Tibial nerve (tissue), 4 donors: ENCODE data around the gene LTF. TPM values are rescaled to one million over a fixed set of nuclear protein-coding genes. Genes with fewer than 3 reads are reported as not detected.

Source experiments
- DNase-seq, 2 donors: peaks; one replicate each; pipeline ENCODE4 v3.0.0-alpha.2; 2019; ENCODE audit warnings: low spot score in 2 of 2
- H3K27ac ChIP-seq, 4 donors: fragments of 200-600 bp; sonication (generic) in 3 of 4; one replicate each; pipeline ENCODE4 v1.5.1; 2017 to 2019; ENCODE audit warnings: mild to moderate bottlenecking in 1 of 4
- H3K27me3 ChIP-seq, 2 donors: fragments of 200-600 bp; sonication (generic) in 1 of 2; one replicate each; pipeline versions ENCODE4 v1.5.1 to v1.6.0; 2017 to 2019
- H3K36me3 ChIP-seq, 3 donors: fragments of 200-600 bp; sonication (generic); one replicate each; pipeline ENCODE4 v1.5.1; 2018 to 2019
- H3K4me1 ChIP-seq, 4 donors: fragments of 200-600 bp; sonication (generic) in 3 of 4; one replicate each; pipeline ENCODE4 v1.5.1; 2017 to 2019
- H3K4me3 ChIP-seq, 4 donors: fragments of 200-600 bp; sonication (generic) in 3 of 4; one replicate each; pipeline ENCODE4 v1.5.1; 2017 to 2019; ENCODE audit warnings: mild to moderate bottlenecking in 1 of 4, moderate library complexity in 1 of 4
- H3K9me3 ChIP-seq, 4 donors: fragments of 200-600 bp; sonication (generic) in 3 of 4; one replicate each; pipeline ENCODE4 v1.5.1; 2017 to 2019
- EP300 ChIP-seq, 2 donors: sonication (generic); formaldehyde crosslinking; IDR thresholded peaks; one replicate each; pipeline ENCODE4 v1.6.1; 2017; ENCODE audit warnings: antibody characterized with exemption in 2 of 2, mild to moderate bottlenecking in 1 of 2
- POLR2A ChIP-seq, 2 donors: fragments of 450-650 bp; IDR thresholded peaks; one replicate each; pipeline ENCODE4 v1.6.1; 2017; ENCODE audit warnings: antibody characterized with exemption in 2 of 2, mild to moderate bottlenecking in 2 of 2, moderate library complexity in 2 of 2
- WGBS, 2 donors: methylation state at CpG; one replicate each; pipeline ENCODE4 v1.1.5; 2018; 5-methylcytosine and 5-hydroxymethylcytosine counted together
- total RNA-seq, 4 donors: library from RNA; depleted of rRNA; stranded (reverse); fragments of >200 nt; gene quantifications; one replicate each; pipeline ENCODE4 v1.1.0, GENCODE V29; 2016
- TF ChIP-seq, protein P1 (sequence below), 5 experiments: fragments of 200-600 bp in 3 of 5; fragments of 450-650 bp in 2 of 5; sonication (generic) in 3 of 5; IDR thresholded peaks; one replicate each; pipeline ENCODE4 v1.5.1; 2016 to 2019; ENCODE audit warnings: antibody characterized with exemption in 5 of 5, mild to moderate bottlenecking in 3 of 5, moderate library complexity in 2 of 5

The LTF gene
- total RNA-seq, result 1 to 10 TPM in 1 of 4 donors, under 1 TPM in 2, not detected in 1; 0.30 to 1.2 (median 0.42) TPM

DNA sequence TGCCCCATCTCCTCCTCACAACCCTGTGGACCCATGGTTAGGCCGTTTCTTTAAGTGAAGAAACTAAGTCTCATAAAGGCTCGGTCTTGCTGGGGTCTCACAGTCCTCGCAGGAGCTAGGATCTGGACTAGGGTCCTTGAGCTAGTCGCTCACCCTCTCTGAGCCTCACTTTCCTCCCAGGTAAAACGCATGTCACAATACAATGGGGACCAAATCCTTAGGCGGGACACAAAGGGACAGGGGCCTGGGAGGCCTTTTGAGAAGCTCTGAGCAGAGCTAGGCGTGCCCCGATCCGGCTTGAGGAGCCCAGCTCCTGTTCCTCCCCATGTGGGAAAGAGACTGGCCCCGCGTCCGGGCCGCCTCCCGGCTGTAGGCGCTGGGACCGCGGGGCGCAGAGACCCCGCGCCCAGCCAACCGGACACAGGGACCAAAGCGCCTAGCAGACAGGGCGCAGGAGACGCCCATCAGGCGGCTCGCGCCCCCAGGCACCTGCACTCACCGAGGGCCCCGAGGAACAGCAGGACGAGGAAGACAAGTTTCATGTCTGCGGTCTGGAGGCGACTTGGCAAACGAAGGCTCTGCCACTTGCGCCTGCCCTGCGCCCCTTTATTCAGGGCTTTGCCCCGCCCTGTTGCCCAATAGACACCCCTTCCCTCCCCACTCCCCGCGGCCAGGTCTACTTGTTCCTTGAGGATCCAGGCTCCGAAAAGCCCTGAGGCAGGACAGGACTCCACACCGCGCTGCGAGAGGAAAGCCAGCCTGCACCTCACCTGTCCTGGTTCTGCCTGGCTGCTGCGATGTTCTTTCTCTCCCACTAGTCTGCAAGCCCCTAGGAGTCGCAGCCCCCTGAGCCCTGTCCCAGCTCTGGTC is at the start of gene LTF:
LTF (minus strand) TSS at position 580 of the 870 bp plus-strand sequence; CDS start at position 542, 38 bp downstream.
- TF ChIP-seq EP300 (IDR thresholded peaks at IDR 0.05), result no peak
- TF ChIP-seq, protein P1, sequence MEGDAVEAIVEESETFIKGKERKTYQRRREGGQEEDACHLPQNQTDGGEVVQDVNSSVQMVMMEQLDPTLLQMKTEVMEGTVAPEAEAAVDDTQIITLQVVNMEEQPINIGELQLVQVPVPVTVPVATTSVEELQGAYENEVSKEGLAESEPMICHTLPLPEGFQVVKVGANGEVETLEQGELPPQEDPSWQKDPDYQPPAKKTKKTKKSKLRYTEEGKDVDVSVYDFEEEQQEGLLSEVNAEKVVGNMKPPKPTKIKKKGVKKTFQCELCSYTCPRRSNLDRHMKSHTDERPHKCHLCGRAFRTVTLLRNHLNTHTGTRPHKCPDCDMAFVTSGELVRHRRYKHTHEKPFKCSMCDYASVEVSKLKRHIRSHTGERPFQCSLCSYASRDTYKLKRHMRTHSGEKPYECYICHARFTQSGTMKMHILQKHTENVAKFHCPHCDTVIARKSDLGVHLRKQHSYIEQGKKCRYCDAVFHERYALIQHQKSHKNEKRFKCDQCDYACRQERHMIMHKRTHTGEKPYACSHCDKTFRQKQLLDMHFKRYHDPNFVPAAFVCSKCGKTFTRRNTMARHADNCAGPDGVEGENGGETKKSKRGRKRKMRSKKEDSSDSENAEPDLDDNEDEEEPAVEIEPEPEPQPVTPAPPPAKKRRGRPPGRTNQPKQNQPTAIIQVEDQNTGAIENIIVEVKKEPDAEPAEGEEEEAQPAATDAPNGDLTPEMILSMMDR (IDR thresholded peaks at IDR 0.05), result no peak
- no peak for TF ChIP-seq POLR2A (IDR thresholded peaks at IDR 0.05)
- H3K27me3 ChIP-seq, result peaks cover 0 to 32% of the 10 kb centered on the region in 2 donors
- DNase-seq, result no peak
- no peaks in the 10 kb centered on the region for H3K9me3 ChIP-seq
- H3K36me3 ChIP-seq, result no peaks in the 10 kb centered on the region
- H3K4me3 ChIP-seq, result no peak within 1 kb of the TSS
- no peak within 1 kb of the TSS for H3K27ac ChIP-seq
- peaks cover 0 to 16% (median 0%) of the 10 kb centered on the region in 4 donors for H3K4me1 ChIP-seq
- WGBS, 2 donors, result 14 to 30% methylated on average over 26 to 32 of the region's 44 CpGs

DNA sequence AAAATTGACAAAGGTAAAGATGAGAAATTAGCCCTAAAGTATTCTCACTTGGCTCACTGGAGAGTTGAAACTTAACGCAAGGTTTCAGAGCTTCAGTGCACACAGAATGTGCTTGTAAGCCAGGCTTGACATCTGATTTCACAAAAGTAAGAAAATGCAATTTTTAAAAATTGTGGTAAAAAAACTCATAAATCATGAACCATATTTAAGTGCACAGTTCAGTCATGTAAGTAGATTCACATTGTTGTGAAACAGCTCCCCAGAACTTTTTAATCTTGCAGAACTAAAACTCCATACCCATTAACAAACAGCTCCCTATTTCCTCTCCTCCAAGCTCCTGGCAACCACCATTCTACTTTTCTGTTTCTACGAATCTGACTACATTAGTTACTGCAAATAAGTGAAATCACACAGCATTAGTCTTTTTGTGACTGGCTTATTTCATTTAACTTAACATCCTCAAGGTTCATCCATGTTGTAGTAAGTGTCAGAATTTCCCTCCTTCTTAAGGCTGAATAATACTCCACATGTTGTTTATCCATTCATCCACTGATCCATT is 47.6 kb upstream of the LTF start:
- H3K4me1 ChIP-seq, result no peaks in the 10 kb centered on the region
- no peak for TF ChIP-seq POLR2A (IDR thresholded peaks at IDR 0.05)
- TF ChIP-seq, protein P1 (IDR thresholded peaks at IDR 0.05), result no peak
- TF ChIP-seq EP300 (IDR thresholded peaks at IDR 0.05), result no peak
- WGBS, 2 donors, result 73 to 76% methylated on average over 2 of the region's 2 CpGs
- no peak overlapping the region for H3K27ac ChIP-seq
- H3K4me3 ChIP-seq, result no peak overlapping the region
- DNase-seq, result no peak
- no peaks in the 10 kb centered on the region for H3K9me3 ChIP-seq
- H3K27me3 ChIP-seq, result peaks cover 0 to 1% of the 10 kb centered on the region in 2 donors
- H3K36me3 ChIP-seq, result no peaks in the 10 kb centered on the region

DNA sequence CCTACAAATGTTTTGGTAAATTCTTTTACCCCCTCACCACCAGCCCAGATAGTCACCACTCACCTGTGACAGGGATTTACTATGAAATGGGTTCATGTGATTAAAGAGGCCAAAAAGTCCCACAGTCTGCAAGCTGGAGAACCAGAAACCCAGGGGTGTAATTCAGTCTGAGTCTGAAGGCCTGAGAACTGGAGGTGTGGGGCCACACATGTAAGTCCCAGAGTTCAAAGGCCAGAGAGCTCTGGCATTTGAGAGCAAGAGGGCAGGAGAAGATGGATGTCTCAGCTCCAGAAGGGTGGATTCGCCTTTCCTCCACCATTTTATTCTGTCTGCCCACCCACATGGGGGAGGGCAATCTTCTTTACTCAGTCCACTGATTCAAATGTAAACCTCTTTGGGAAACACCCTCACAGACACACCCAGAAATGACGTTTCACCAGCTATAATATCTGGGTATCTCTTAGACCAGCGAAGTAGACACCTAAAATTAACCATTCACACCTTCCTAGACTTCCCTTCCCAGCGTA is 45.0 kb upstream of the LTF start:
- H3K27ac ChIP-seq, result no peak overlapping the region
- TF ChIP-seq, protein P1 (IDR thresholded peaks at IDR 0.05), result no peak
- TF ChIP-seq POLR2A (IDR thresholded peaks at IDR 0.05) (no peak), EP300 (IDR thresholded peaks at IDR 0.05) (no peak)
- peaks cover 0 to 3% of the 10 kb centered on the region in 2 donors for H3K27me3 ChIP-seq
- WGBS, 2 donors, result 63 to 83% methylated on average over 4 of the region's 4 CpGs
- H3K4me1 ChIP-seq, result no peaks in the 10 kb centered on the region
- DNase-seq, result no peak
- H3K9me3 ChIP-seq, result no peaks in the 10 kb centered on the region
- no peaks in the 10 kb centered on the region for H3K36me3 ChIP-seq
- no peak overlapping the region for H3K4me3 ChIP-seq

DNA sequence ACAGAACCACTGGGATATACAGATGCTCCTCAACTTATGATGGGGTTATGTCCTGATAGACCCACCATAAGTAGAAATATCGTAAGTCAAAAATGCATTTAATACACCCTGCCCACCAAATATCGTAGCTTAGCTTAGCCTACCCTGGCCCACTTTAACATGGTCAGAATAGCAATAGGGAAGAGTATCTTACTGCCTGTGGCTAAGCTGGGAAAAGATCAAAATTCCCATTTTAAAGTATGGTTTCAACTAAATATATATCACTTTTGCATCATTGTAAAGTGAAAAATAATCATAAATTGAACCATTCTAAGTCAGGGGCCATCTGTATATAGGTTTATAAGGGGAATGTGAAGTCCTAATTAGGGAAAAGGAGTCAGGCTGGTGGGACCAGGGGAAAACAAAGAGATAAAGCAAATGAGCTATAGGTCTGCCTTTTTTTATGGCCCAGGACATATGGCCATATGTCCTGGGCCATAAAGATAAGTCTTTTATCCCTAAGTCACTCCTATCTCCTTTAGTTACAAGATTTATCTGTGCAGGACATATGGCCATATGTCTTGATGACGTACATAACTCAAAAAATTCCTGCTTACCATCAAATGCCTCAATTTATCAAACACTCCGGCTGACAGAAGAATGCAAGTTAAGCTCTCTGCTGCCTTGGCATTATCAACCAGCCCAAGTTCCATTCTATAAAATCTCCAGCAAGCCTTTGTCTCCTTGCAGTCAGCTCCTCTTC is 44.3 kb upstream of the LTF start:
- WGBS, 2 donors, result 89 to 90% methylated on average over 4 of the region's 4 CpGs

More for the DNA sequence above, 44.3 kb upstream of the LTF start:
- Histone ChIP-seq H3K36me3 (no peaks in the 10 kb centered on the region), H3K4me1 (no peaks in the 10 kb centered on the region), H3K9me3 (no peaks in the 10 kb centered on the region), H3K27ac (no peak overlapping the region), H3K4me3 (no peak overlapping the region), H3K27me3 (peaks cover 0 to 3% of the 10 kb centered on the region in 2 donors)
- TF ChIP-seq, protein P1 (IDR thresholded peaks at IDR 0.05), result no peak
- no peak for TF ChIP-seq EP300 (IDR thresholded peaks at IDR 0.05)
- TF ChIP-seq POLR2A (IDR thresholded peaks at IDR 0.05), result no peak
- DNase-seq, result no peak
